Measurements from ENCODE around the gene SYNCRIP. TPM values are rescaled to one million over a fixed set of nuclear protein-coding genes. Genes with fewer than 3 reads are reported as not detected.

SYNCRIP gene
- 65.2 and 78.1 TPM in 2 replicates for total RNA-seq
- 49.7 and 62.1 TPM in 2 replicates for polyA plus RNA-seq

- TF ChIP-seq, protein P1, sequence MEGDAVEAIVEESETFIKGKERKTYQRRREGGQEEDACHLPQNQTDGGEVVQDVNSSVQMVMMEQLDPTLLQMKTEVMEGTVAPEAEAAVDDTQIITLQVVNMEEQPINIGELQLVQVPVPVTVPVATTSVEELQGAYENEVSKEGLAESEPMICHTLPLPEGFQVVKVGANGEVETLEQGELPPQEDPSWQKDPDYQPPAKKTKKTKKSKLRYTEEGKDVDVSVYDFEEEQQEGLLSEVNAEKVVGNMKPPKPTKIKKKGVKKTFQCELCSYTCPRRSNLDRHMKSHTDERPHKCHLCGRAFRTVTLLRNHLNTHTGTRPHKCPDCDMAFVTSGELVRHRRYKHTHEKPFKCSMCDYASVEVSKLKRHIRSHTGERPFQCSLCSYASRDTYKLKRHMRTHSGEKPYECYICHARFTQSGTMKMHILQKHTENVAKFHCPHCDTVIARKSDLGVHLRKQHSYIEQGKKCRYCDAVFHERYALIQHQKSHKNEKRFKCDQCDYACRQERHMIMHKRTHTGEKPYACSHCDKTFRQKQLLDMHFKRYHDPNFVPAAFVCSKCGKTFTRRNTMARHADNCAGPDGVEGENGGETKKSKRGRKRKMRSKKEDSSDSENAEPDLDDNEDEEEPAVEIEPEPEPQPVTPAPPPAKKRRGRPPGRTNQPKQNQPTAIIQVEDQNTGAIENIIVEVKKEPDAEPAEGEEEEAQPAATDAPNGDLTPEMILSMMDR (IDR thresholded peaks at IDR 0.05; ENCODE audit: poor library complexity): no peak
- TF ChIP-seq EZH2 (IDR thresholded peaks at IDR 0.05; ENCODE audit: borderline replicate concordance) (no peak), EZH2phosphoT487 (IDR thresholded peaks at IDR 0.05; ENCODE audit: low read depth, severe bottlenecking, unreplicated experiment) (no peak)
- Histone ChIP-seq H3K9me3 (ENCODE audit: low read depth) (no peaks in the 10 kb centered on the region), H3K4me3 (peak within 1 kb of the TSS; percentile 90), H3K4me2 (peak within 1 kb of the TSS; percentile 81), H3K79me2 (peaks cover 46% of the 10 kb centered on the region), H3K27ac (peak within 1 kb of the TSS; percentile 100), H4K20me1 (ENCODE audit: insufficient read depth, poor library complexity, severe bottlenecking) (peaks cover 47% of the 10 kb centered on the region), H3K36me3 (replicated peaks; ENCODE audit: insufficient read depth, low read depth) (no peaks in the 10 kb centered on the region), H3K9me2 (replicated peaks; ENCODE audit: insufficient read depth) (no peaks in the 10 kb centered on the region), H3K4me1 (ENCODE audit: insufficient read depth) (peaks cover 15% of the 10 kb centered on the region), H3K27me3 (no peaks in the 10 kb centered on the region), H2AFZ (peak within 1 kb of the TSS; percentile 75)
- DNase-seq (ENCODE audit: low spot score): peak; percentile 100
- 0% methylated on average over 34 of the region's 76 CpGs for WGBS (ENCODE audit: low lambda C conversion rate, missing lambda C conversion rate)
Observed at GRCh38 chr6:85642774-85643536, at the start of gene SYNCRIP. Gene SYNCRIP, minus strand, starts transcription at chr6:85642886. Its CDS starts 1,447 bp downstream, at chr6:85641439.

GRCh38 chr6:85691478-85691877 is 48.8 kb upstream of the SYNCRIP start:
- no peak overlapping the region for H3K27ac ChIP-seq
- no peak for DNase-seq (ENCODE audit: low spot score)
- H3K79me2 ChIP-seq: no peaks in the 10 kb centered on the region
- H4K20me1 ChIP-seq (ENCODE audit: insufficient read depth, poor library complexity, severe bottlenecking): no peaks in the 10 kb centered on the region
- no peaks in the 10 kb centered on the region for H3K9me2 ChIP-seq (replicated peaks; ENCODE audit: insufficient read depth)
- no peak overlapping the region for H3K4me3 ChIP-seq
- TF ChIP-seq EZH2phosphoT487 (IDR thresholded peaks at IDR 0.05; ENCODE audit: low read depth, severe bottlenecking, unreplicated experiment) (no peak), EZH2 (IDR thresholded peaks at IDR 0.05; ENCODE audit: borderline replicate concordance) (no peak)
- TF ChIP-seq, protein P1 (IDR thresholded peaks at IDR 0.05; ENCODE audit: poor library complexity): no peak
- no peaks in the 10 kb centered on the region for H3K4me1 ChIP-seq (ENCODE audit: insufficient read depth)
- H3K4me2 ChIP-seq: no peak overlapping the region
- no peaks in the 10 kb centered on the region for H3K9me3 ChIP-seq (ENCODE audit: low read depth)
- no peak overlapping the region for H2AFZ ChIP-seq
- WGBS (ENCODE audit: low lambda C conversion rate, missing lambda C conversion rate): 100% methylated on average over 1 of the region's 1 CpG
- no peaks in the 10 kb centered on the region for H3K36me3 ChIP-seq (replicated peaks; ENCODE audit: insufficient read depth, low read depth)
- no peaks in the 10 kb centered on the region for H3K27me3 ChIP-seq

DNA sequence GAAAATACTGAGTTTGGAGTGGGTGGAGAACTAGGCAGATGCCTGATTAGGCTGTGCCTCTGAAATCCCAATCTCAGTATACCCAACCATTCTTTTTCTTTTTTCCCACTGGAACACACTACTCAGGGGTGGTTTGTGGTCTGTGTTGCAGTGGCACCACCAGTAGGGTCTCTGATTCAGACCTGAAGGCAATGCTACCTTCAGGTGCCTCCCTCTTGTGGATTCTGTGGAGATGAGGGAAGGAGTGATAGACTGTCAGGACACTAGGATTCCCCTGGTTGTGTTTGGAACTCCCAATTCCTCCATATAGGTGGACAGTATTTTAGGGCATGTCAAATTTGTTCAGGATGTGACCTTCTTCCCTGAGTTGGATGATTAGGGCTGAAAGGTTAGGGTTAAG is 47.4 kb upstream of the SYNCRIP start:
- no peaks in the 10 kb centered on the region for H3K36me3 ChIP-seq (replicated peaks; ENCODE audit: insufficient read depth, low read depth)
- H3K27me3 ChIP-seq: no peaks in the 10 kb centered on the region
- no peak for DNase-seq (ENCODE audit: low spot score)
- H3K4me3 ChIP-seq: no peak overlapping the region
- no peaks in the 10 kb centered on the region for H3K9me3 ChIP-seq (ENCODE audit: low read depth)
- no peak overlapping the region for H3K27ac ChIP-seq
- no peaks in the 10 kb centered on the region for H3K9me2 ChIP-seq (replicated peaks; ENCODE audit: insufficient read depth)
- H2AFZ ChIP-seq: no peak overlapping the region
- H4K20me1 ChIP-seq (ENCODE audit: insufficient read depth, poor library complexity, severe bottlenecking): no peaks in the 10 kb centered on the region
- H3K4me2 ChIP-seq: no peak overlapping the region
- no peaks in the 10 kb centered on the region for H3K4me1 ChIP-seq (ENCODE audit: insufficient read depth)
- H3K79me2 ChIP-seq: no peaks in the 10 kb centered on the region
- TF ChIP-seq EZH2phosphoT487 (IDR thresholded peaks at IDR 0.05; ENCODE audit: low read depth, severe bottlenecking, unreplicated experiment): no peak
- TF ChIP-seq, protein P1 (IDR thresholded peaks at IDR 0.05; ENCODE audit: poor library complexity): no peak
- no peak for TF ChIP-seq EZH2 (IDR thresholded peaks at IDR 0.05; ENCODE audit: borderline replicate concordance)
